ENCODE measurements around the gene PLK2.

- TF ChIP-seq POLR2A (IDR thresholded peaks at IDR 0.05) (no peak), CTCF (IDR thresholded peaks at IDR 0.05) (no peak)
Observed at GRCh38 chr5:58484505-58484904, 24.6 kb upstream of the PLK2 start.

All from heart left ventricle (tissue), 13 donors.